ENCODE data around the gene TMEM87B. TPM values are rescaled to one million over a fixed set of nuclear protein-coding genes. Genes with fewer than 3 reads are reported as not detected.

The TMEM87B gene
- total and polyA plus RNA-seq, 2 experiments from 2014 or later = 32.1 to 42.4 TPM

GRCh38 chr2:112143150-112143549, 88.1 kb downstream of the TMEM87B start:
- 98 to 100% methylated on average over 5 of the region's 5 CpGs for WGBS, 2 experiments (ENCODE audit: low coverage in 1 of 2, low lambda C conversion rate in 2 of 2, missing lambda C conversion rate in 2 of 2)
- in situ Hi-C loops (cut with MboI) = no loop called here
- H3K27me3 ChIP-seq (replicated peaks; ENCODE audit: insufficient read depth) = no peaks in the 10 kb centered on the region

GRCh38 chr2:112144966-112145365, 89.9 kb downstream of the TMEM87B start:
- 12% methylated on average over 6 of the region's 6 CpGs for WGBS, 2 experiments (ENCODE audit: low coverage in 1 of 2, low lambda C conversion rate in 2 of 2, missing lambda C conversion rate in 2 of 2)
- Histone ChIP-seq H3K9ac (peak overlapping the region; percentile 7; the same call in 1 of the 2 replicates), H3K4me2 (ENCODE audit: unreplicated experiment) (peak overlapping the region; percentile 43), H3K9me3 (ENCODE audit: low read depth) (no peaks in the 10 kb centered on the region), H4K20me1 (ENCODE audit: insufficient read depth) (no peaks in the 10 kb centered on the region), H3K27ac (peak overlapping the region; percentile 9; the same call in 1 of the 2 replicates), H3K4me1 (ENCODE audit: insufficient read depth) (peaks cover 31% of the 10 kb centered on the region), H3K9me2 (ENCODE audit: insufficient read depth) (no peaks in the 10 kb centered on the region), H3K79me2 (ENCODE audit: insufficient read depth) (no peaks in the 10 kb centered on the region), H3K27me3 (replicated peaks; ENCODE audit: insufficient read depth) (no peaks in the 10 kb centered on the region), H3K36me3 (ENCODE audit: low read depth) (no peaks in the 10 kb centered on the region), H3F3A (ENCODE audit: insufficient read depth) (peaks cover 24% of the 10 kb centered on the region), H2AFZ (no peak overlapping the region), H3K4me3 (no peak overlapping the region)
- in situ Hi-C loops (cut with MboI) = no loop called here
- TF ChIP-seq EZH2phosphoT487 (IDR thresholded peaks at IDR 0.05; ENCODE audit: insufficient read depth, low read depth) (no peak), EZH2 (IDR thresholded peaks at IDR 0.05; ENCODE audit: insufficient read depth, poor library complexity, severe bottlenecking) (no peak)
- peak; percentile 75 for DNase-seq

More at GRCh38 chr2:112143150-112143549, 88.1 kb downstream of the TMEM87B start:
- Histone ChIP-seq H3K4me3 (no peak overlapping the region), H2AFZ (no peak overlapping the region), H3K4me1 (ENCODE audit: insufficient read depth) (peaks cover 21% of the 10 kb centered on the region; the same call in 1 of the 2 replicates), H3K27ac (no peak overlapping the region), H3K9me2 (ENCODE audit: insufficient read depth) (no peaks in the 10 kb centered on the region), H3K36me3 (ENCODE audit: low read depth) (no peaks in the 10 kb centered on the region), H4K20me1 (ENCODE audit: insufficient read depth) (no peaks in the 10 kb centered on the region), H3K9ac (no peak overlapping the region), H3K9me3 (ENCODE audit: low read depth) (no peaks in the 10 kb centered on the region), H3K79me2 (ENCODE audit: insufficient read depth) (no peaks in the 10 kb centered on the region), H3K4me2 (ENCODE audit: unreplicated experiment) (no peak overlapping the region), H3F3A (ENCODE audit: insufficient read depth) (peaks cover 16% of the 10 kb centered on the region)
- TF ChIP-seq EZH2 (IDR thresholded peaks at IDR 0.05; ENCODE audit: insufficient read depth, poor library complexity, severe bottlenecking) = no peak
- TF ChIP-seq EZH2phosphoT487 (IDR thresholded peaks at IDR 0.05; ENCODE audit: insufficient read depth, low read depth) = no peak
- DNase-seq = no peak

GRCh38 chr2:112147382-112148168, 92.5 kb downstream of the TMEM87B start:
- H3F3A ChIP-seq (ENCODE audit: insufficient read depth) = peaks cover 33% of the 10 kb centered on the region
- H3K4me1 ChIP-seq (ENCODE audit: insufficient read depth) = peaks cover 45% of the 10 kb centered on the region
- in situ Hi-C loops (cut with MboI) = no loop called here
- H3K36me3 ChIP-seq (ENCODE audit: low read depth) = no peaks in the 10 kb centered on the region
- no peaks in the 10 kb centered on the region for H3K9me2 ChIP-seq (ENCODE audit: insufficient read depth)
- H3K4me3 ChIP-seq = no peak overlapping the region
- no peaks in the 10 kb centered on the region for H3K27me3 ChIP-seq (replicated peaks; ENCODE audit: insufficient read depth)
- peak overlapping the region; percentile 22 for H3K9ac ChIP-seq
- 0 out of 2 replicates have a peak overlapping the region, but pooled peaks have one; percentile 5 for H3K27ac ChIP-seq
- TF ChIP-seq EZH2phosphoT487 (IDR thresholded peaks at IDR 0.05; ENCODE audit: insufficient read depth, low read depth) (no peak), EZH2 (IDR thresholded peaks at IDR 0.05; ENCODE audit: insufficient read depth, poor library complexity, severe bottlenecking) (no peak)
- peak; percentile 52 for DNase-seq
- peak overlapping the region; percentile 57 for H2AFZ ChIP-seq
- 37 to 39% methylated on average over 17 of the region's 17 CpGs for WGBS, 2 experiments (ENCODE audit: low coverage in 1 of 2, low lambda C conversion rate in 2 of 2, missing lambda C conversion rate in 2 of 2)
- no peak overlapping the region for H3K4me2 ChIP-seq (ENCODE audit: unreplicated experiment)
- no peaks in the 10 kb centered on the region for H3K9me3 ChIP-seq (ENCODE audit: low read depth)
- no peaks in the 10 kb centered on the region for H4K20me1 ChIP-seq (ENCODE audit: insufficient read depth)
- no peaks in the 10 kb centered on the region for H3K79me2 ChIP-seq (ENCODE audit: insufficient read depth)

- WGBS, 2 experiments (ENCODE audit: low coverage in 1 of 2, low lambda C conversion rate in 2 of 2, missing lambda C conversion rate in 2 of 2) = 35 to 38% methylated on average over 2 of the region's 2 CpGs
- Histone ChIP-seq H3K9ac (no peak overlapping the region), H3K9me2 (ENCODE audit: insufficient read depth) (no peaks in the 10 kb centered on the region), H3F3A (ENCODE audit: insufficient read depth) (peaks cover 33% of the 10 kb centered on the region), H3K27ac (no peak overlapping the region), H3K79me2 (ENCODE audit: insufficient read depth) (no peaks in the 10 kb centered on the region), H2AFZ (peak overlapping the region; percentile 57; the same call in 1 of the 2 replicates), H3K9me3 (ENCODE audit: low read depth) (no peaks in the 10 kb centered on the region), H3K27me3 (replicated peaks; ENCODE audit: insufficient read depth) (no peaks in the 10 kb centered on the region), H3K4me3 (no peak overlapping the region), H4K20me1 (ENCODE audit: insufficient read depth) (no peaks in the 10 kb centered on the region), H3K4me1 (ENCODE audit: insufficient read depth) (peaks cover 45% of the 10 kb centered on the region), H3K4me2 (ENCODE audit: unreplicated experiment) (no peak overlapping the region), H3K36me3 (ENCODE audit: low read depth) (no peaks in the 10 kb centered on the region)
- TF ChIP-seq EZH2phosphoT487 (IDR thresholded peaks at IDR 0.05; ENCODE audit: insufficient read depth, low read depth) (no peak), EZH2 (IDR thresholded peaks at IDR 0.05; ENCODE audit: insufficient read depth, poor library complexity, severe bottlenecking) (no peak)
- in situ Hi-C loops (cut with MboI) = no loop called here
- peak; percentile 39 for DNase-seq
These were observed 93.4 kb downstream of the TMEM87B start for GRCh38 chr2:112148477-112148876.

Measured in GM23248 (cell line).